Measurements from ENCODE around the gene AOC2.

The AOC2 gene

GRCh38 chr17:42841975-42842685, 2.2 kb upstream of the AOC2 start:
- DNase-seq (ENCODE audit: low spot score), result no peak
- H3K36me3 ChIP-seq (ENCODE audit: low read depth), result peaks cover 75% of the 10 kb centered on the region

GRCh38 chr17:42843358-42843934, 934 bp upstream of the AOC2 start:
- H3K4me1 ChIP-seq (ENCODE audit: insufficient read depth, poor library complexity, severe bottlenecking), result no peaks in the 10 kb centered on the region
- H3K36me3 ChIP-seq (ENCODE audit: low read depth), result peaks cover 62% of the 10 kb centered on the region
- ATAC-seq (ENCODE audit: low read depth) (peak; percentile 57; the same call in 2 of the 3 replicates), DNase-seq (ENCODE audit: low spot score) (no peak)
- no peaks in the 10 kb centered on the region for H3K9me3 ChIP-seq (ENCODE audit: severe bottlenecking)
- peak; percentile 85 for TF ChIP-seq CTCF (IDR thresholded peaks at IDR 0.05; ENCODE audit: poor library complexity, severe bottlenecking)
- H3K27ac ChIP-seq (ENCODE audit: poor library complexity, severe bottlenecking), result no peak overlapping the region
- H3K4me3 ChIP-seq (ENCODE audit: severe bottlenecking), result no peak overlapping the region
- H3K27me3 ChIP-seq (ENCODE audit: insufficient read depth, poor library complexity, severe bottlenecking), result no peaks in the 10 kb centered on the region

More at GRCh38 chr17:42841975-42842685, 2.2 kb upstream of the AOC2 start:
- no peak for ATAC-seq (ENCODE audit: low read depth)
- no peak for TF ChIP-seq CTCF (IDR thresholded peaks at IDR 0.05; ENCODE audit: poor library complexity, severe bottlenecking)
- Histone ChIP-seq H3K9me3 (ENCODE audit: severe bottlenecking) (no peaks in the 10 kb centered on the region), H3K27me3 (ENCODE audit: insufficient read depth, poor library complexity, severe bottlenecking) (no peaks in the 10 kb centered on the region), H3K4me3 (ENCODE audit: severe bottlenecking) (no peak overlapping the region), H3K4me1 (ENCODE audit: insufficient read depth, poor library complexity, severe bottlenecking) (no peaks in the 10 kb centered on the region), H3K27ac (ENCODE audit: poor library complexity, severe bottlenecking) (no peak overlapping the region)

GRCh38 chr17:42844761-42845555, 578 bp downstream of the AOC2 start:
- H3K4me3 ChIP-seq (ENCODE audit: severe bottlenecking), result no peak overlapping the region
- no peak for ATAC-seq (ENCODE audit: low read depth)
- H3K27me3 ChIP-seq (ENCODE audit: insufficient read depth, poor library complexity, severe bottlenecking), result no peaks in the 10 kb centered on the region
- DNase-seq (ENCODE audit: low spot score), result no peak
- peaks cover 48% of the 10 kb centered on the region for H3K36me3 ChIP-seq (ENCODE audit: low read depth)
- no peaks in the 10 kb centered on the region for H3K9me3 ChIP-seq (ENCODE audit: severe bottlenecking)
- H3K27ac ChIP-seq (ENCODE audit: poor library complexity, severe bottlenecking), result no peak overlapping the region
- no peak for TF ChIP-seq CTCF (IDR thresholded peaks at IDR 0.05; ENCODE audit: poor library complexity, severe bottlenecking)
- H3K4me1 ChIP-seq (ENCODE audit: insufficient read depth, poor library complexity, severe bottlenecking), result no peaks in the 10 kb centered on the region

GRCh38 chr17:42845556-42845917, 1.2 kb downstream of the AOC2 start:
- H3K27me3 ChIP-seq (ENCODE audit: insufficient read depth, poor library complexity, severe bottlenecking), result no peaks in the 10 kb centered on the region
- no peaks in the 10 kb centered on the region for H3K9me3 ChIP-seq (ENCODE audit: severe bottlenecking)
- no peak overlapping the region for H3K27ac ChIP-seq (ENCODE audit: poor library complexity, severe bottlenecking)
- no peak for ATAC-seq (ENCODE audit: low read depth)
- peaks cover 43% of the 10 kb centered on the region for H3K36me3 ChIP-seq (ENCODE audit: low read depth)
- no peak for TF ChIP-seq CTCF (IDR thresholded peaks at IDR 0.05; ENCODE audit: poor library complexity, severe bottlenecking)
- no peaks in the 10 kb centered on the region for H3K4me1 ChIP-seq (ENCODE audit: insufficient read depth, poor library complexity, severe bottlenecking)
- no peak overlapping the region for H3K4me3 ChIP-seq (ENCODE audit: severe bottlenecking)
- DNase-seq (ENCODE audit: low spot score), result no peak
